Activated naive CD4-positive, alpha-beta T cell treated with anti-CD3 and anti-CD28 coated beads for 36 hours (primary cell): ENCODE results near the gene PECR. TPM values are rescaled to one million over a fixed set of nuclear protein-coding genes. Genes with fewer than 3 reads are reported as not detected.
A peak's percentile ranks its signal among the peaks of the same experiment; 100 is the strongest.

Source experiments
- CTCF ChIA-PET: fragments of 350-600 bp; sonication (Branson Sonifier 250); formaldehyde crosslinking; loops from one replicate; lab custom pipeline; 2021; ENCODE audit warnings: antibody characterized with exemption; lab: Charles Lee
- DNase-seq: peaks from one replicate; pipeline ENCODE4 v3.0.0-alpha.2; 2020
- H3K27ac Mint-ChIP-seq: one replicate; pipeline ENCODE4 v1.8.0; 2021; ENCODE audit warnings: mild to moderate bottlenecking, mixed read lengths
- H3K27me3 Mint-ChIP-seq: one replicate; pipeline ENCODE4 v1.8.0; 2021; ENCODE audit warnings: low read depth, mixed read lengths
- H3K36me3 Mint-ChIP-seq: one replicate; pipeline ENCODE4 v1.8.0; 2021; ENCODE audit warnings: low read depth, mixed read lengths
- H3K4me1 Mint-ChIP-seq: one replicate; pipeline ENCODE4 v1.8.0; 2021; ENCODE audit warnings: low read depth, mixed read lengths
- H3K4me3 Mint-ChIP-seq: one replicate; pipeline ENCODE4 v1.8.0; 2021; ENCODE audit warnings: mild to moderate bottlenecking, moderate library complexity, mixed read lengths
- H3K9me3 Mint-ChIP-seq: one replicate; pipeline ENCODE4 v1.8.0; 2021; ENCODE audit warnings: mixed read lengths
- intact Hi-C: fragments of 100-400 bp; cut with micrococcal nuclease; formaldehyde crosslinking; loops from one replicate; pipeline ENCODE4 v1.15.1; 2023
- total RNA-seq, 2 experiments: library from RNA; stranded (reverse); gene quantifications; one replicate each; pipeline ENCODE4 v1.2.3, GENCODE V29; 2021

The PECR gene
- total RNA-seq: 10 to 100 TPM; 18.8 to 20.9 TPM

DNA sequence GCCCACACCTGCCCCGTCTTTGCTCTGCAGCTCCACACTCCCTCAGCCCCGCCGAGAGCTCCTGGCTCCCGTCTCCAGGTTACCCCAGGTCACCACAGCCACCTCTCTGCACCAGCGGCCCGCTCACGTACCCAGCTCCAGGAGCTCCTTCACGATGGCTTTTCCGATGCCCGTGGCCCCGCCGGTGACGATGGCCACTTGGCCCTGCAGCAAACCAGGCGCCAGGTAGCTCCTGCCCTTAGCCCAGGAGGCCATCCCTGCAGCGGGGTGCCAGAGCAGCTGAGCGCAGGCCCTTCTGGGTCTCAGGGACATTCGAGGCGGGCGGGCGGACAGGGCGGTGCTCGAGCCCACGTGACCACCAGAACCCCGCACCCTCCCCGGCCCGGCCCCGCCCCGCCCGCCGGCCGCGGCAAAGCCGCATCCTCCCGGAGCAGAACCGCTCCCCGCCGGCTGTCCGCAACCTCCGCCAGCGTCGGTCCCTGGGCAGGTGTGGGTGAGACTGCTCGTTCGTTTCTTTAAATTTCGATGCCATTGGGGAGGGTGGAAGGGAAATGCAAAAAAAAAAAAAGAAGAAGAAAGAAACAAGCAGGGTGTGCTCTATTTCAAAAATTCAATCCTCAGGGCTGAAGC, at the start of gene PECR, which contains the start of gene TMEM169:
TSS of gene PECR (minus strand) at position 323 of the 630 bp plus-strand sequence. CDS start at position 255, 68 bp downstream.
TSS of gene TMEM169 (plus strand) at position 433 of the 630 bp plus-strand sequence. CDS start 14,045 bp downstream, outside the sequence.
- Mint-ChIP-seq H3K4me3 (peak within 1 kb of the TSS; percentile 87), H3K4me1 (peaks cover 58% of the 10 kb centered on the region), H3K36me3 (no peaks in the 10 kb centered on the region), H3K27ac (peak within 1 kb of the TSS; percentile 75), H3K9me3 (no peaks in the 10 kb centered on the region), H3K27me3 (no peaks in the 10 kb centered on the region)
- DNase-seq: peak; percentile 83
- intact Hi-C loops: loop anchor here (1.0 to 10.0 kb wide), 2 partner anchors 417 to 767 kb away; partner anchors contain the start of genes ATIC and RPL37A
- CTCF ChIA-PET: interaction anchor here (0.6 to 2.5 kb wide), 6 partner anchors 13 to 560 kb away, joined by 3 to 8 read pairs (median 6); no protein-coding TSS in a partner anchor

DNA sequence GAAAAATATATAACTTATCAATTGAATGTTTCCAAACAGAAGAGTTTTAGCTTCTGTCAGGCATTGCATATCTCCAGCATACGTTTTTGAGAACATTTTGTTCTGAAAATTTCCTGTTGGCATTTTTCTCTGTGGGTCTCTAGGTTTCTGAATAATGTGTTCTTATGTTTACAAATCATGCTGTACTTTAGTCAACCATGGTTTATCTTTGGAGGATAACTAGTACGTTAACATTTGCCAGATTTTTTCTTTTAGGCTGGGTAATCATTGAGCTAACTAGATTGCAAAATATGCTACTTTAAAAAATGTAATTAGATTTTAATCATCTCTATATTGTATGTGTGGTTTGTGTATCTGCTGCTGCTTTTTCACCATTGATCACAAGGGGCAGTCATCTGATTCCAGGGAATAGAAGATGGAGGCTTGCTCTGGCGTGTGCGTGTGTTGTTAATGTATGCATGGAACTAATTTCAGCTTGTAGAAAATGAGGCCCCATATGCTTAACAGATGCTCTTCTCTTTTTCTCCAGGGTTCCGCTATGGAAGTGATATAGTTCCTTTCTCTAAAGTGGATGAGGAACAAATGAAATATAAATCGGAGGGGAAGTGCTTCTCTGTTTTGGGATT, 48.9 kb upstream of the PECR start:
- CTCF ChIA-PET: interaction anchor here (0.6 to 1.7 kb wide), 6 partner anchors 10 to 72 kb away, joined by 3 to 8 read pairs (median 4); no protein-coding TSS in a partner anchor
- intact Hi-C loops: no loop called here

GRCh38 chr2:216126943-216127342, 45.3 kb upstream of the PECR start:
- peaks cover 71% of the 10 kb centered on the region for H3K4me1 Mint-ChIP-seq
- CTCF ChIA-PET: interaction anchor here (0.9 kb wide), 1 partner anchor 45 kb away, joined by 3 read pairs; no protein-coding TSS in a partner anchor
- H3K4me3 Mint-ChIP-seq: no peak overlapping the region
- intact Hi-C loops: no loop called here
- H3K27me3 Mint-ChIP-seq: no peaks in the 10 kb centered on the region
- no peak for DNase-seq
- no peaks in the 10 kb centered on the region for H3K9me3 Mint-ChIP-seq
- H3K36me3 Mint-ChIP-seq: peaks cover 58% of the 10 kb centered on the region
- peak overlapping the region; percentile 72 for H3K27ac Mint-ChIP-seq

More for the DNA sequence above, 48.9 kb upstream of the PECR start:
- peak overlapping the region; percentile 59 for H3K27ac Mint-ChIP-seq
- no peak for DNase-seq
- no peaks in the 10 kb centered on the region for H3K9me3 Mint-ChIP-seq
- no peaks in the 10 kb centered on the region for H3K27me3 Mint-ChIP-seq
- H3K4me3 Mint-ChIP-seq: no peak overlapping the region
- peaks cover 65% of the 10 kb centered on the region for H3K36me3 Mint-ChIP-seq
- H3K4me1 Mint-ChIP-seq: peaks cover 75% of the 10 kb centered on the region

DNA sequence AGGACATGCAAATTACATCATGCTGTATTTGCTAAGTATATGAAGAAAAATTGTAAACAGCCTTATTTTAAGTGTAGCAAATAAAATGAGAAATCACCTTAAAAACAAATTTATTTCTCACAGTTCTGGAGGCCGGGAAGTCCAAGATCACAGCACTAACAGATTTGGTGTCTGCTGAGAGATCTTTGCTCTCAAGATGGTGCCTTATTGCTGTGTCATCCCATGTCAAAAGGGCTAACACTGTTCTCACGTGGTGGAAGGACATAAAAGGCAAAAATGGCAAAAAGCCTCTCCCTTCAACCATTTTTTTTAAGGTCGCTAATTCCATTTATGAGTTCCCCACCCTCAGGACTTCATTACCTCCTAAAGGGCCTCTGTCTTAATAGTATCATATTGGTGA, 39.6 kb upstream of the PECR start:
- intact Hi-C loops: loop anchor here (2.0 kb wide), 1 partner anchor 1312 kb away; the partner anchor contains the start of gene BARD1
- no peaks in the 10 kb centered on the region for H3K27me3 Mint-ChIP-seq

DNA sequence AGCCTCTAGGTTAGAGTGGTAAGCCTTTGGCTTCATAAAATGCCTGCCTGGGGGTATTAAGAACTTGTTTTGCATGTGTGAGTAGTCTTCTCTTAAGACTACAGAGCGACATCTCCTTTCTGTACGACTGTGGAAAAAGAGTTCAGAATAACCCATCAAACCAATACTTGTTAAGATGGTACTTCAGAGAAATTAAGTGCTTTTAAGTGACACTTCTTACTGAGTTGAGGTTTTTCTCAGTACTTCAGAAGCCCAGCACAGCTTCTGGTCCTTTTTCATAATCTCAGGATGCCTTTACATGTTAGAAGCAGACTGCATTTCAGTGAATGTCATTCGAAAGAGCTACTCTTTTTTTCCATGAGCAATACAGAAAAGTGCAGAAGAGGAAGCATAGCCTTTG, 38.4 kb upstream of the PECR start:
- intact Hi-C loops: loop anchor here (1.0 to 2.0 kb wide), 5 partner anchors 12 to 1311 kb away; partner anchors contain the start of gene BARD1
- CTCF ChIA-PET: interaction anchor here (0.7 to 3.8 kb wide), 6 partner anchors 11 to 87 kb away, joined by 3 to 31 read pairs (median 4); partner anchors contain the start of gene XRCC5
- DNase-seq: peak; percentile 31
- H3K9me3 Mint-ChIP-seq: no peaks in the 10 kb centered on the region
- H3K36me3 Mint-ChIP-seq: peaks cover 72% of the 10 kb centered on the region
- H3K4me3 Mint-ChIP-seq: peak overlapping the region; percentile 33
- peak overlapping the region; percentile 95 for H3K27ac Mint-ChIP-seq
- H3K4me1 Mint-ChIP-seq: peaks cover 79% of the 10 kb centered on the region
- H3K27me3 Mint-ChIP-seq: no peaks in the 10 kb centered on the region

More for the DNA sequence above, 39.6 kb upstream of the PECR start:
- H3K9me3 Mint-ChIP-seq: no peaks in the 10 kb centered on the region
- H3K27ac Mint-ChIP-seq: peak overlapping the region; percentile 95
- CTCF ChIA-PET: interaction anchor here (0.5 to 3.0 kb wide), 2 partner anchors 75 to 89 kb away, joined by 3 to 13 read pairs; no protein-coding TSS in a partner anchor
- no peak for DNase-seq
- no peak overlapping the region for H3K4me3 Mint-ChIP-seq
- peaks cover 76% of the 10 kb centered on the region for H3K36me3 Mint-ChIP-seq
- peaks cover 84% of the 10 kb centered on the region for H3K4me1 Mint-ChIP-seq

DNA sequence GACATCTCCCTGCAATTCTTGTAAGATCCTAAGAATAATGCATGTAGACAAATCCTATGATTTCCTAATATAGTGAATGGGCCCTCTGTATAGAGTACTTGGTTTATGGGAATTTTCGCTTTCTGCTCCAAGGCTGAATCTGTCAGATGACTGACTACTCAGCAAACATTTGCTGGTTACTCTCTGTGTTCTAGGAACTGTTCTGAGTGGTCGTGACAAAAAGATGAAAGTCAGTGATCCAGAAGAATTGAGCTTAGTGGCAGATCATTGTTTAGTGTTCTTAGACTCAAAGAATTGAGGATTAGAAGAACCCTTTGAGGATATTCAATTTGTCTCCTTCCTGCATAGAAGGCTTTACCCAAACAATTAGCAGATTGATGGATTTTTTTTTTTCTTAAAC, 37.5 kb upstream of the PECR start:
- Mint-ChIP-seq H3K4me1 (peaks cover 81% of the 10 kb centered on the region), H3K36me3 (peaks cover 73% of the 10 kb centered on the region), H3K27ac (peak overlapping the region; percentile 95), H3K27me3 (no peaks in the 10 kb centered on the region), H3K4me3 (no peak overlapping the region), H3K9me3 (no peaks in the 10 kb centered on the region)
- intact Hi-C loops: no loop called here
- DNase-seq: no peak
- CTCF ChIA-PET: interaction anchor here (0.6 to 3.8 kb wide), 5 partner anchors 10 to 352 kb away, joined by 3 to 31 read pairs (median 6); partner anchors contain the start of gene XRCC5

DNA sequence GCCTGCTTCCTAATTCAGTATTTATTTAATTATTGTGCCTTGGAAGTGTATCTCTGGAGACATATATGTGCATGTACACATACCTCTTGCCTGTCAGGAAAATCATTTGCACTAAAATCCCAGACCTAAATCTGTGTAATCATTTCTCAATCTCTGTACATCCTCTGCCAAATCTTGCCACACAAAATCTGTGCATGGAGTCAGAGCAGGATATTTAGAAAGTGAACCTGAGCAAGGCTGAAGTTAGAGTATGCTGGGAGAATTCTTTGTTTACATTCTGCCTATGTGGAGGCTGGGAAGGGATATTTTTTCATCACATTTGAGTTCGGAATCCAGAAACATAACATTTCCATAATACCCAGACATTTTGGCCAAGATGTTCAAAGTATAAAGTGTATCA, 36.9 kb upstream of the PECR start:
- peaks cover 75% of the 10 kb centered on the region for H3K36me3 Mint-ChIP-seq
- H3K4me1 Mint-ChIP-seq: peaks cover 86% of the 10 kb centered on the region
- peak overlapping the region; percentile 95 for H3K27ac Mint-ChIP-seq
- H3K9me3 Mint-ChIP-seq: no peaks in the 10 kb centered on the region
- no peak for DNase-seq
- intact Hi-C loops: no loop called here
- H3K27me3 Mint-ChIP-seq: no peaks in the 10 kb centered on the region
- CTCF ChIA-PET: interaction anchor here (0.6 to 3.8 kb wide), 3 partner anchors 9 to 352 kb away, joined by 3 to 31 read pairs (median 13); partner anchors contain the start of gene XRCC5
- H3K4me3 Mint-ChIP-seq: no peak overlapping the region

- H3K9me3 Mint-ChIP-seq: no peaks in the 10 kb centered on the region
- no peak overlapping the region for H3K4me3 Mint-ChIP-seq
- CTCF ChIA-PET: interaction anchor here (1.1 to 3.8 kb wide), 2 partner anchors 8 to 24 kb away, joined by 3 to 31 read pairs; partner anchors contain the start of gene XRCC5
- DNase-seq: no peak
- H3K4me1 Mint-ChIP-seq: peaks cover 91% of the 10 kb centered on the region
- intact Hi-C loops: no loop called here
- H3K36me3 Mint-ChIP-seq: peaks cover 80% of the 10 kb centered on the region
- H3K27ac Mint-ChIP-seq: peak overlapping the region; percentile 95
- H3K27me3 Mint-ChIP-seq: no peaks in the 10 kb centered on the region
Observed at GRCh38 chr2:216117561-216118340, 36.1 kb upstream of the PECR start.

DNA sequence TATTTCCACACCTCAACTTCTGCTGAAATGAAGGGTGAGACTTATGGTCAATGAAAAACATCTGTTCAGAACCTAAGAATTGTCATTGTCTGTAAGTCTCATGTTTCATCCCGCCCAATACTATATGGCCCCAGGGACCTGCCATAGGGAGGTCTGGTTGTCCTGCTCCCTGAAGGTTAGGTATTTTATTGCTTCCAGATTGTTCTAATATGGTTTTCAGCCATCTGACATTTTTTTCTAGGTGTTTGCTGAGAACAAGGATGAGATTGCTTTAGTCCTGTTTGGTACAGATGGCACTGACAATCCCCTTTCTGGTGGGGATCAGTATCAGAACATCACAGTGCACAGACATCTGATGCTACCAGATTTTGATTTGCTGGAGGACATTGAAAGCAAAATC, 34.8 kb upstream of the PECR start:
- CTCF ChIA-PET: no interaction called here
- H3K36me3 Mint-ChIP-seq: peaks cover 81% of the 10 kb centered on the region
- peaks cover 93% of the 10 kb centered on the region for H3K4me1 Mint-ChIP-seq
- no peaks in the 10 kb centered on the region for H3K9me3 Mint-ChIP-seq
- intact Hi-C loops: no loop called here
- H3K4me3 Mint-ChIP-seq: peak overlapping the region; percentile 30
- no peak for DNase-seq
- no peaks in the 10 kb centered on the region for H3K27me3 Mint-ChIP-seq
- H3K27ac Mint-ChIP-seq: peak overlapping the region; percentile 95

- Mint-ChIP-seq H3K36me3 (peaks cover 81% of the 10 kb centered on the region), H3K27me3 (no peaks in the 10 kb centered on the region), H3K27ac (peak overlapping the region; percentile 99), H3K4me3 (peak overlapping the region; percentile 89), H3K9me3 (no peaks in the 10 kb centered on the region), H3K4me1 (peaks cover 91% of the 10 kb centered on the region)
- CTCF ChIA-PET: interaction anchor here (0.7 to 2.9 kb wide), 16 partner anchors 8 to 291 kb away, joined by 3 to 18 read pairs (median 4); partner anchors contain the start of genes PECR and TMEM169
- intact Hi-C loops: loop anchor here (1.0 kb wide), 4 partner anchors 80 to 297 kb away; partner anchors contain the start of gene SMARCAL1
- peak; percentile 99 for DNase-seq
Observed at GRCh38 chr2:216114714-216115531, 33.3 kb upstream of the PECR start.

DNA sequence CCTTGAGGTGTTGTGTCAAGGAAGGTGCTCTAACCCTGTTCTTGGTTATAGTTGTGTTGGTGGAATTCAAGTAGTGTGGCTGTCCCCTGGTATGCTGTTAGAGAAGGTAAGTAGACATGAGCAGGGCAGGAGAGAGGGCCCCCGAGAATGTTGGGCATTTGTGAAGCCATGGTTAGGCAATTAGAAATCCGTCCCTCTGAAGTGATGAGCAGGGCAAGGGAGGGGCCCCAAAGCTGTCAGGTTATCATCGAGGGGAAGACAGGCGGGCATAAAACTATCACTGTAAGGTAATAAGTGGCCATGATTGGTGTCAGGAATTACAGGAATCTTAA, 32.7 kb upstream of the PECR start:
- no peak for DNase-seq
- intact Hi-C loops: loop anchor here (1.0 kb wide), 4 partner anchors 81 to 298 kb away; partner anchors contain the start of gene SMARCAL1
- Mint-ChIP-seq H3K9me3 (no peaks in the 10 kb centered on the region), H3K4me3 (peak overlapping the region; percentile 89), H3K36me3 (peaks cover 83% of the 10 kb centered on the region), H3K4me1 (peaks cover 85% of the 10 kb centered on the region), H3K27me3 (no peaks in the 10 kb centered on the region), H3K27ac (peak overlapping the region; percentile 99)
- CTCF ChIA-PET: interaction anchor here (0.6 to 2.9 kb wide), 17 partner anchors 9 to 517 kb away, joined by 3 to 18 read pairs (median 4); partner anchors contain the start of genes PECR and TMEM169
